Epithelial cell of prostate (primary cell): ENCODE measurements around the gene MTF2.

Experiments used
- DNase-seq: peaks from one replicate; pipeline ENCODE4 v3.0.0-alpha.2; 2011; ENCODE audit warnings: low read depth, low spot score
- H3K27ac ChIP-seq: fragments of 450-650 bp; 2 replicates; pipeline ENCODE4 v1.5.1; 2017; ENCODE audit warnings: mild to moderate bottlenecking

The MTF2 gene

DNA sequence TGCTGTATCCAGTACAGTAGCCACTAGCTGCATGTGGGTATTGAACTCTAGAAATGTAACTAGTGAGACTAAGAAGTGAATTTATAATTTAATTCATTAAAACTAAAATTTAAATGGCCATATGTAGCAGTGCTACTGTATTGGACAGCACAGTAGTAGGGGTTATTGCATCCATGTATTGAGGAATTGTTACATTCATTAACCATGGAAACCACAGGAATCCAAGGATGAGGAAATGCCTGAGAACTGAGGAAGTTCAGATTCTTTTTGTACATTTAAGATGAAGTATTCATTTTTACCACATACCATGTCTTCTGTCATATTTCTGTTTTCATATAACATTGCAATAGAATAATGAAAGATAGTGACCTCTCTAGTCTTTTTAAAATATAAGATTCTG lies 2.6 kb downstream of the MTF2 start:
- H3K27ac ChIP-seq: peak overlapping the region; percentile 70
- DNase-seq: no peak

- peak overlapping the region; percentile 70 for H3K27ac ChIP-seq
- DNase-seq: no peak
These were observed 3.2 kb downstream of the MTF2 start for GRCh38 chr1:93082313-93082712.

GRCh38 chr1:93083979-93084378 lies 4.9 kb downstream of the MTF2 start:
- no peak overlapping the region for H3K27ac ChIP-seq
- DNase-seq: no peak

DNA sequence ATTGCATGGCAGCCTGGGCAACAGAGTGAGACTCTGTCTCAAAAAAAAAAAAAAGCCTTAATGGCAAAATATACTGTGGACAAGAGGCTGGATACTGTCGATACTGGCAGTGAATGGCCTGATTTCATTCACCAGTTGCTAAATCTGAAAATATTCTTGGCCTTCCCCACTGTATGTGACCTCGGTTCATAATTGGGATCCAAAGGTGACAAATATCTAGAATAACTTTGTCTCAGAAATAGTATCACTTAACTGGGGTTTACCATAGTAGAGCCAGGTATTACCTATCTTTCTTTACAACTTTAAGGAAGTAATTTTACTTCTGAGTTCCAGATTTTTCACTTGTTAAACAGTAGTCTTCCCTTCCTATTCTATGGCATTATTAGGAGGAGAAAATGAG lies 8.4 kb downstream of the MTF2 start:
- H3K27ac ChIP-seq: no peak overlapping the region
- no peak for DNase-seq

- H3K27ac ChIP-seq: no peak overlapping the region
- no peak for DNase-seq
These were observed 14.4 kb downstream of the MTF2 start for GRCh38 chr1:93093332-93094006.

- DNase-seq: no peak
- H3K27ac ChIP-seq: no peak overlapping the region
These were observed 16.9 kb downstream of the MTF2 start for GRCh38 chr1:93095804-93096585.

DNA sequence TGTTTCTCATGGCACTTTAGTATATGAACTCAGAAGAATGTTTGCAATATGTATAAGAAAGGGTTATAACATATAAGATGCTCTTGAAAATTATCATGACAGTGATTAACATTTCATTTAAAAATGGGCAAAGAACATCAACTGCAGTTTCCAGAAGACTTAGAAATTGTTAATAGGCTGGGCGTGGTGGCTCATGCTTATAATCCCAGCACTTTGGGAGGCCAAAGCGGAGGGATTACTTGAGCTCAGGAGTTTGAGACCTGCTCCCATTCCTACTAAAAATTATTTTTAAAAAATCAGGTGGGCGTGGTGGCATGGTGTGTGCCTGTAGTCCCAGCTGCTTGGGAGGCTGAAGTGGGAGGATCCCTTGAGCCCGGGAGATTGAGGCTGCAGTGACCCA lies 23.1 kb downstream of the MTF2 start:
- no peak overlapping the region for H3K27ac ChIP-seq
- no peak for DNase-seq

DNA sequence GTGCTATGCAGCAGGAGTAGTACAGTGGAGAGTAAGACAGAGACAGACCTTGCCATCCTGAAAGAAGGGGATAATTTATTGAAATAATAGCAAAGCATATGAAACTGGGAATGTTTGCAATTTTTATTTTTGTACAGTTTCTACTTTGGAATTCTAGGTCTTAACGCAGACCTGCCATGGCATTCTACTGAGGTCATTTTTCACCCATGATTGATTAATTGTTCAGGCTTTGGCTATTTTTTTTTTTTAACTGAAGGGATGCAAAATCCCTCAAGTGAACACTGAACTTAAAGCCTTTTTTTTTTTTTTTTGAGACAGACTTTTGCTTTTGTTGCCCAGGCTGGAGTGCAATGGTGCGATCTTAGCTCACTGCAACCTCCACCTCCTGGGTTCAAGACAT lies 27.1 kb downstream of the MTF2 start:
- DNase-seq: no peak
- H3K27ac ChIP-seq: no peak overlapping the region

GRCh38 chr1:93107395-93107794 lies 28.3 kb downstream of the MTF2 start:
- no peak for DNase-seq
- no peak overlapping the region for H3K27ac ChIP-seq

GRCh38 chr1:93108335-93108734 lies 29.3 kb downstream of the MTF2 start:
- H3K27ac ChIP-seq: no peak overlapping the region
- DNase-seq: no peak

DNA sequence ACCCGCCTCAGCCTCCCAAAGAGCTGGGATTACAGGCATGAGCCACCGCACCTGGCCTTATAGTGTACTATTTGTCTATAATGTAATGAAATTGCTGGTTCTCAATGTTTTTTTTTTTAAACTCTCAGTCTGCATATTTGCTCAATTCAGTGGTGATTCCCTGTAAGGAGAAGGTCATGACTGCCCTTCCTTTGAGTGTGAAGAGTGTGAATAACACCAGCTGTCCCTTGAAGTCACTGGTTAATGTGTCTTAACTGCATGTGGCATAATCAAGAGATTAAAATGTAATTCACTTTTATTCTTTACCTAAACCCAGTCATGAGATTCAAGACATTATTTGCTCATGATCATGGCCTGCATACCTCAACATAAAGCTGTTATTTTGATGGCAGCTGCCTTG lies 30.5 kb downstream of the MTF2 start:
- no peak overlapping the region for H3K27ac ChIP-seq
- DNase-seq: no peak

- no peak for DNase-seq
- H3K27ac ChIP-seq: no peak overlapping the region
These were observed 32.0 kb downstream of the MTF2 start for GRCh38 chr1:93111065-93111464.

- no peak overlapping the region for H3K27ac ChIP-seq
- no peak for DNase-seq
These were observed 32.5 kb downstream of the MTF2 start for GRCh38 chr1:93111561-93111960.

GRCh38 chr1:93113127-93113526 lies 34.0 kb downstream of the MTF2 start:
- H3K27ac ChIP-seq: no peak overlapping the region
- no peak for DNase-seq

- no peak for DNase-seq
- H3K27ac ChIP-seq: no peak overlapping the region
These were observed 35.3 kb downstream of the MTF2 start for GRCh38 chr1:93114391-93114790.

- H3K27ac ChIP-seq: no peak overlapping the region
- DNase-seq: no peak
These were observed 41.5 kb downstream of the MTF2 start for GRCh38 chr1:93120614-93121013.

- no peak for DNase-seq
- H3K27ac ChIP-seq: no peak overlapping the region
These were observed 44.2 kb downstream of the MTF2 start for GRCh38 chr1:93123201-93123783.

- no peak for DNase-seq
- H3K27ac ChIP-seq: no peak overlapping the region
These were observed 45.7 kb downstream of the MTF2 start for GRCh38 chr1:93124556-93125355.

DNA sequence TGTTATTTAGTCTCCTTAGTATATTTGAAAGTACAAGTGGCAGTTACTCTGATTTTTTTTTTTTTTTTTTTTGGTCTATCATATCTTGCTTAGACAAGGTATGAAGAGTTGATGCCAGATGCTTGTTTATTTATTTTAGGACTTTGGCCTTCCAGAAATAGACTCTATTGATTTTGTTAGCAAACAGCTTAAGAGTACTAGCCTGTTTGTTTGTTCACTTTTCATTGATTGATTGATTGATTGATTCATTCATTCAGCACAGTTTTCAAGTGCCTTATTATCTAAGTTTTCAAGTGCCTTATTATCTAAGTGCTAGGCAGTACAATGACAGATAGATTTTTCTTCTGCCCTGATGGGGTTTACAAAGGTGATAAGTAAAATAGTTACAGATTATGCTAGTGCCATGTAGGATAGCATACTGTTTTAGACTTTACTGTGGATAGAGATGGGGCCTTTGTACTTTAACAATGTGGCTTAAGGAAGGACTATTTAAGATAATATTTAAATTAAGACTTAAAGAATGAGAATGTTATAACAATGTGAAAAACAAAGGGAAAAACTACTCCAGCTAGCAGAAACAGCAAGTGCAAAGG lies 50.5 kb downstream of the MTF2 start:
- no peak for DNase-seq
- no peak overlapping the region for H3K27ac ChIP-seq

- DNase-seq: no peak
- H3K27ac ChIP-seq: no peak overlapping the region
These were observed 53.6 kb downstream of the MTF2 start for GRCh38 chr1:93132638-93133037.
